PFSK-1 (cell line): ENCODE data around the gene USP2.

ENCODE experiments used
- FOXP2 ChIP-seq: optimal IDR thresholded peaks from 2 replicates; pipeline ENCODE3; 2011; ENCODE audit warnings: borderline replicate concordance, control low read depth, inconsistent platforms; ENCODE audit not compliant: insufficient read depth; ENCODE audit errors: extremely low read length, extremely low read depth
- POLR2AphosphoS5 ChIP-seq: IDR thresholded peaks from 2 replicates; pipeline ENCODE4 v1.6.1; 2012; ENCODE audit warnings: low read depth, mild to moderate bottlenecking, control low read depth, low read length, moderate library complexity
- SIN3A ChIP-seq: IDR thresholded peaks from 2 replicates; pipeline ENCODE4 v1.6.1; 2012; ENCODE audit warnings: mild to moderate bottlenecking, low read length, moderate library complexity, borderline replicate concordance; ENCODE audit not compliant: insufficient read depth
- TAF1 ChIP-seq: IDR thresholded peaks from 2 replicates; pipeline ENCODE4 v1.6.1; 2012; ENCODE audit warnings: low read length, control low read depth, borderline replicate concordance; ENCODE audit not compliant: insufficient read depth
- TF ChIP-seq, protein P1 (sequence below), 2 experiments: IDR thresholded peaks; 2 replicates each; pipeline versions ENCODE4 v1.6.1 to v1.8.0; 2011 to 2012; ENCODE audit warnings: low read depth in 2 of 2, low read length in 2 of 2, control low read depth in 1 of 2, inconsistent platforms in 1 of 2, mild to moderate bottlenecking in 1 of 2, moderate library complexity in 1 of 2; ENCODE audit not compliant: insufficient read depth in 1 of 2

The USP2 gene

DNA sequence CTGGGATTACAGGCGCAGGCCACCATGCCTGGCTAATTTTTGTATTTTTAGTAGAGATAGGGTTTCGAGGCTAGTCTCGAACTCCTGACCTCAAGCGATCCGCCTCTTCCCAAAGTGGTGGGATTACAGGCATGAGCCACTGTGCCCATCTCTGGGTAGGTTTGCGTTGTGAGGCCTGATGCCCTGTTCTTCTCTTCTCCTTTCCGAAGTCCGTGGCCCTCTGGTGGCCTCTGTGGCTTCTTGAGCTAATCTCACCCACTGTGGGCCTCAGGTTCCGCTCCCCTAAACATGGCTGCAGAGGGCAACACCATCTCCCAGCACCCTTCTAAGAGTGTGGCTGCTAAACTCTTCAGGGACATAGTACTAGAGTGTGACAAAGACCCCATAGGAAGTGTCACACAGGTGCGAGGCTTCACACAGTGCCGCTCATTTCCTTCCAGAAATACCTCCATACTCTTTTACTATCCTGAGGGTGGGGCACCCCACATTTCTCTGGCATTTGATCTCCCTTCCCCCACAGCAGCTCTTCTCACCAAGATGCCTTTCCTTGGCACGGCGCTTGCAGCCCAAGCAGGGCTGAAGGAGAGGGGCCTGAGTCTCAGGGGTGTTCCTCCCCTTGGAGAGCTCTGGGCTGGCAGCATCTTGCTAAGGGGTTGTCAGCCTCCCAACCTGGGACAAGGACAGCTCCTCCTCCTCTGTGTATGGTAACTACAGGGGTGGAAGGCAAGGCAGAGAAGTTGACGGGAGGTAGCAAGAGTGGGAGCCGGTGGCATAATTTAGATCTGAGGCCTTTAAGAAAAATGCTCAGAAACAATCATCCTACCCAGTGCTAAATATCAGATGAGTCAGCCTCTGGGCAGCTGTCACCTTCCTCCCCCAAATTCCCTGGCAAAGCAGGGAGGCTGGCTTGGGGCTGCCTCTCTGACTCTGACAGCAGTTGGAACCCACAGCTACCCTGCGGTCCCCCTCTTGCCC lies 35.4 kb upstream of the USP2 start:
- TF ChIP-seq FOXP2 (no peak), SIN3A (no peak), TAF1 (no peak), POLR2AphosphoS5 (no peak)
- TF ChIP-seq, protein P1, sequence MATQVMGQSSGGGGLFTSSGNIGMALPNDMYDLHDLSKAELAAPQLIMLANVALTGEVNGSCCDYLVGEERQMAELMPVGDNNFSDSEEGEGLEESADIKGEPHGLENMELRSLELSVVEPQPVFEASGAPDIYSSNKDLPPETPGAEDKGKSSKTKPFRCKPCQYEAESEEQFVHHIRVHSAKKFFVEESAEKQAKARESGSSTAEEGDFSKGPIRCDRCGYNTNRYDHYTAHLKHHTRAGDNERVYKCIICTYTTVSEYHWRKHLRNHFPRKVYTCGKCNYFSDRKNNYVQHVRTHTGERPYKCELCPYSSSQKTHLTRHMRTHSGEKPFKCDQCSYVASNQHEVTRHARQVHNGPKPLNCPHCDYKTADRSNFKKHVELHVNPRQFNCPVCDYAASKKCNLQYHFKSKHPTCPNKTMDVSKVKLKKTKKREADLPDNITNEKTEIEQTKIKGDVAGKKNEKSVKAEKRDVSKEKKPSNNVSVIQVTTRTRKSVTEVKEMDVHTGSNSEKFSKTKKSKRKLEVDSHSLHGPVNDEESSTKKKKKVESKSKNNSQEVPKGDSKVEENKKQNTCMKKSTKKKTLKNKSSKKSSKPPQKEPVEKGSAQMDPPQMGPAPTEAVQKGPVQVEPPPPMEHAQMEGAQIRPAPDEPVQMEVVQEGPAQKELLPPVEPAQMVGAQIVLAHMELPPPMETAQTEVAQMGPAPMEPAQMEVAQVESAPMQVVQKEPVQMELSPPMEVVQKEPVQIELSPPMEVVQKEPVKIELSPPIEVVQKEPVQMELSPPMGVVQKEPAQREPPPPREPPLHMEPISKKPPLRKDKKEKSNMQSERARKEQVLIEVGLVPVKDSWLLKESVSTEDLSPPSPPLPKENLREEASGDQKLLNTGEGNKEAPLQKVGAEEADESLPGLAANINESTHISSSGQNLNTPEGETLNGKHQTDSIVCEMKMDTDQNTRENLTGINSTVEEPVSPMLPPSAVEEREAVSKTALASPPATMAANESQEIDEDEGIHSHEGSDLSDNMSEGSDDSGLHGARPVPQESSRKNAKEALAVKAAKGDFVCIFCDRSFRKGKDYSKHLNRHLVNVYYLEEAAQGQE (IDR thresholded peaks at IDR 0.05; ENCODE audit: insufficient read depth in 1 of 2, low read depth in 2 of 2, low read length in 2 of 2) = no peak

GRCh38 chr11:119415966-119416365 lies 34.5 kb upstream of the USP2 start:
- TF ChIP-seq SIN3A (no peak), FOXP2 (no peak), POLR2AphosphoS5 (no peak), TAF1 (no peak)
- TF ChIP-seq, protein P1 (IDR thresholded peaks at IDR 0.05; ENCODE audit: insufficient read depth in 1 of 2, low read depth in 2 of 2, low read length in 2 of 2) = no peak

- no peak for TF ChIP-seq FOXP2
- TF ChIP-seq, protein P1 (IDR thresholded peaks at IDR 0.05; ENCODE audit: insufficient read depth in 1 of 2, low read depth in 2 of 2, low read length in 2 of 2) = no peak
- no peak for TF ChIP-seq TAF1
Measured at GRCh38 chr11:119415517-119415916, 34.0 kb upstream of the USP2 start.

DNA sequence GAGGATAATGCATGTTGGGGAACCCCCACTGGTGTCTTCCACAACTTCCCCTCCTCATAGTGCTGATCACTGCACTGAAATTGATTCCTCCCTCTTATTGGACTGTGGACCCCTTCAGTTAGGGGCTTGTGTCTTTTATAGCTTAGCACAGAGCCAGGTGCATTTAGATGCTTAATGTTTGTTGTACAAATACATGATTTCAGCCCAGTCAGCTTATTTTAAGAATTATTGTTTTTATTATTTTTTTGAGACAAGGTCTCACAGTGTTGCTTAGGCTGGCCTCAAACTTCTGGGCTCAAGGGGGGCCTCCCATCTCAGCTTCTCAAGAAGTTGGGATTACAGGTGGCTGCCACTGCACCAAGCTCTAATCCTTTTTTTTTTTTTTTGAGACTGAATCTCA lies 33.2 kb upstream of the USP2 start:
- no peak for TF ChIP-seq TAF1
- TF ChIP-seq SIN3A = no peak
- no peak for TF ChIP-seq FOXP2
- TF ChIP-seq, protein P1 (IDR thresholded peaks at IDR 0.05; ENCODE audit: insufficient read depth in 1 of 2, low read depth in 2 of 2, low read length in 2 of 2) = no peak
- TF ChIP-seq POLR2AphosphoS5 = no peak

- TF ChIP-seq FOXP2 (no peak), POLR2AphosphoS5 (no peak), TAF1 (no peak), SIN3A (no peak)
- TF ChIP-seq, protein P1 (IDR thresholded peaks at IDR 0.05; ENCODE audit: insufficient read depth in 1 of 2, low read depth in 2 of 2, low read length in 2 of 2) = no peak
Measured at GRCh38 chr11:119414321-119414720, 32.8 kb upstream of the USP2 start.
